Esophagus squamous epithelium (tissue), 4 donors: ENCODE measurements around the gene LDB3.

Source experiments
- CTCF ChIP-seq, 6 experiments: fragments of 450-650 bp in 4 of 6; fragments of 200-600 bp in 2 of 6; sonication (generic) in 2 of 6; IDR thresholded peaks; one replicate each; pipeline ENCODE4 v1.5.1; 2016 to 2019; ENCODE audit warnings: antibody characterized with exemption in 6 of 6, mild to moderate bottlenecking in 4 of 6, moderate library complexity in 4 of 6
- POLR2A ChIP-seq, 4 donors: fragments of 450-650 bp; IDR thresholded peaks; one replicate each; pipeline ENCODE4 v1.6.1; 2017; ENCODE audit warnings: antibody characterized with exemption in 4 of 4, mild to moderate bottlenecking in 4 of 4, moderate library complexity in 3 of 4

GRCh38 chr10:86688398-86688921, 20.1 kb downstream of the LDB3 start:
- TF ChIP-seq CTCF (IDR thresholded peaks at IDR 0.05), result peak; percentile 43 to 89 (median 84)
- TF ChIP-seq POLR2A (IDR thresholded peaks at IDR 0.05), result no peak
